Measurements from ENCODE around the gene SLC30A5.

DNA sequence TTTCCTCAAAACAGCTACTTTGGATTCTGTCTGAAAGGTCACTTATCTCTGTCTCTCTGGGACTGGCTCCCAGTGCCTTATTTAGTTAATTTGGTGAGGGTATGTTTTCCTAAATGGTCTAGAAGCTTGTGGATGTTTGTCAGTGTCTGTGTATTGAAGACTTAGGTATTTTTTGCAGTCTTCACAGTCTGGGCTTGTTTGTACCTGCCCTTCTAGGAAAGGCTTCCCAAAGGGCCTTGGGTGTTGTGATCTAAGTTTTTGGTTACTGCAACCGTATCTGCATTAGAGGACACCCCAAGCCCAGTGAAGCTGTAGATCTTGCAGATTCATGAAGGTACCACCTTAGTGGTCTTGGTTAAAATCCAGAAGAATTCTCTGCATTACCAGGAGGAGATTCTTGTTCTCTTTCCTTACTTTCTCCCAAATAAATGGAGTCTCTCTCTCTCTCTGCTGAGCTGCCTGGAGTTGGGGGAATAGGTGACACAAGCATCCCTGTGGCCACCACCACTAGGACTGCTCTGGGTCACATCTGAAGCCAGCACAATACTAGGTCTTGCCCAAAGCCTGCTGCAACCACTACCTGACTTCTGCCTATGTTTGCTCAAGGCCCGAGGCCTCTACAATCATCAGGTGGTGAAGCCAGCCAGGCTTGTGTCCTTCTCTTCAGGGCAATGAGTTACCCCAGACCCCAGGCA lies 55.3 kb downstream of the SLC30A5 start:
- no peak for TF ChIP-seq YY1 (IDR thresholded peaks at IDR 0.05; ENCODE audit: low read depth, low read length)
- TF ChIP-seq, protein P1, sequence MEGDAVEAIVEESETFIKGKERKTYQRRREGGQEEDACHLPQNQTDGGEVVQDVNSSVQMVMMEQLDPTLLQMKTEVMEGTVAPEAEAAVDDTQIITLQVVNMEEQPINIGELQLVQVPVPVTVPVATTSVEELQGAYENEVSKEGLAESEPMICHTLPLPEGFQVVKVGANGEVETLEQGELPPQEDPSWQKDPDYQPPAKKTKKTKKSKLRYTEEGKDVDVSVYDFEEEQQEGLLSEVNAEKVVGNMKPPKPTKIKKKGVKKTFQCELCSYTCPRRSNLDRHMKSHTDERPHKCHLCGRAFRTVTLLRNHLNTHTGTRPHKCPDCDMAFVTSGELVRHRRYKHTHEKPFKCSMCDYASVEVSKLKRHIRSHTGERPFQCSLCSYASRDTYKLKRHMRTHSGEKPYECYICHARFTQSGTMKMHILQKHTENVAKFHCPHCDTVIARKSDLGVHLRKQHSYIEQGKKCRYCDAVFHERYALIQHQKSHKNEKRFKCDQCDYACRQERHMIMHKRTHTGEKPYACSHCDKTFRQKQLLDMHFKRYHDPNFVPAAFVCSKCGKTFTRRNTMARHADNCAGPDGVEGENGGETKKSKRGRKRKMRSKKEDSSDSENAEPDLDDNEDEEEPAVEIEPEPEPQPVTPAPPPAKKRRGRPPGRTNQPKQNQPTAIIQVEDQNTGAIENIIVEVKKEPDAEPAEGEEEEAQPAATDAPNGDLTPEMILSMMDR (IDR thresholded peaks at IDR 0.05 in 2 of 3, conservative IDR thresholded peaks at IDR 0.05 in 1 of 3; ENCODE audit: control insufficient read depth in 2 of 3, extremely low read depth in 1 of 3, insufficient read depth in 1 of 3, low read depth in 3 of 3, low read length in 3 of 3) = no peak
- TF ChIP-seq ESRRA (IDR thresholded peaks at IDR 0.05; ENCODE audit: low read length) = no peak
- TF ChIP-seq CEBPB (IDR thresholded peaks at IDR 0.05; ENCODE audit: borderline replicate concordance in 1 of 2, low read depth in 2 of 2, low read length in 2 of 2) = no peak
- TF ChIP-seq ETV6 (conservative IDR thresholded peaks at IDR 0.05 in 1 of 2, IDR thresholded peaks at IDR 0.05 in 1 of 2; ENCODE audit: borderline replicate concordance in 1 of 2, low read depth in 1 of 2) = no peak

Measured in GM12878 (cell line).